ENCODE results near the gene ANKRD9.

The ANKRD9 gene

DNA sequence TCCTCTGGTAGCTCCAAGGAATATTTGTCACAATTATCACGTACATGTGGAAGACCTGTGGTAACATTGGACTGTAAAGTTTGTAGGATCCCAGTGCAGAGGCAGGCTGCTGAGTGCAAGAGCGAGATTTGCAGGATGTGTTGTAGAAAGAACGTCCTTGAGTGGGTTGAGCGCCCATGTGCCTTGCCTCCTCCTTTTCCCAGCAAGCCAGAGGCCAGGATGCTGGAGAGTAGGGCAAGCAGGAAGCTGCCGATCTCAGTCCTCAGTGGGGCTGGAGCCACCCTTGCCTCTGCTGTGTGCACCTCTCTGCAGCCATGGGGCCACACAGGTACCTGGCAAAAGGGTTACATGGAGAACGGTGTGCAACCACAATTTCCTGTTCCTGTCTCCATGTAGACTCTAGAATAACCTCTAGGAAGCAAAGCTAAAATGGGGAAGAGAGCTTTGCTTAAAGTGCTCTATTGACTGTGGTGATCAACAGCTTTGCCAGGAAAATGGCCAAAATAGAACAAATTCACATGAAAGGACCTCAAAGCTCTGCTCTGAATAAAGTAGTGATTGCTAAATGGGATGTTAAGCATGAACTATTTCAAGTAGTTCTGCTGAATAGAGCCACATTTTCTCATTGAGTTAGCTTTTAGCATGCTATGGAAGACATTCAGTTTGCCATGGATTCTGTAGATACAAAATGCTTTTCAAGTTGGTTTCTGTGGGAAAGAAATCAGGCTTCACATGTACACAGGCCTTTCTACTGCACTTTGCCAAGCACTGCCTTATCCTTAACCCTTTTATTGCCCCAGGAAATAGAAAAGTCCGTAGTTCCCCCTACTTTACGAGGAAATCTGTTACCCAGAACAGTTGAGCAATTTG lies 37.4 kb downstream of the ANKRD9 start:
- DNase-seq, result no peak

DNA sequence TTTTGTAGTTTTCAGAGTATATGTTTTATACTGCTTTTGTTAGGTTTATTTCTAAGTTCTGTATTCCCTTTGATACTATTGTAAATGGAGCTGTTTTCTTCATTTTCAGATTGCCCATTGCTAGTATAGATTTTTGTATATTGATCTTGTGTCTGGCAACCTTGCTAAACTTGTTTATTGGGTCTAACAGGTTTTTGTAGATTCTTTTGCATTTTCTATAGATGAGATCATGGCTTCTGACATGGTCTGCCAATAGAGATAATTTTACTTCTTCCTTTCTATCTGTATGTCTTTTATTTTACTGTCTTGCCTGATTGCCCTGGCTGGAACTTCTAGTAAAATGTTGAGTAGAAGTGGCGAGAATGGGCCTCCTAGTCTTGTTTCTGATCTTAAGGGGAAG lies 40.3 kb downstream of the ANKRD9 start:
- DNase-seq, result no peak

DNA sequence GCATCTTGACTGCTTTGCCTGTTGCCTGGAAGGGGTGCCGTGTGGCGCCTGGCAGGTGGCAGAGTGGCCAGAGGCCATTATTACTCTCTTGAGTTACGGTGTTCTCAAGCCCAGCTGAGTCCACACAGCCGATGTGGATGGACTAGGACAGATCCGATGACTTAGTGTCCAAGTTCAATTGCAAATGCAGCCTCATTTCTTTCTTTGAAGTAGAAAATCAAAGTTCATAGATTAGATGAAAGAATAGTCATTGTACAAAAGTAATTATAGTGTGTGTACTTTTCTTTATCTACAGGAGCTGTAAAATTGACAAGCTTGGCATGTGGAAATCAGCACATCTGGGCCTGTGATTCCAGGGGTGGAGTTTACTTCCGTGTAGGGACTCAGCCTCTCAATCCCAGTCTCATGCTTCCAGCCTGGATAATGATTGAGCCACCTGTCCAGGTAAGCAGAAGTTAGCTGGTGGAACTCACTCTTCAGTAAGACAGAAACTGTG lies 44.7 kb downstream of the ANKRD9 start:
- no peak for DNase-seq

DNA sequence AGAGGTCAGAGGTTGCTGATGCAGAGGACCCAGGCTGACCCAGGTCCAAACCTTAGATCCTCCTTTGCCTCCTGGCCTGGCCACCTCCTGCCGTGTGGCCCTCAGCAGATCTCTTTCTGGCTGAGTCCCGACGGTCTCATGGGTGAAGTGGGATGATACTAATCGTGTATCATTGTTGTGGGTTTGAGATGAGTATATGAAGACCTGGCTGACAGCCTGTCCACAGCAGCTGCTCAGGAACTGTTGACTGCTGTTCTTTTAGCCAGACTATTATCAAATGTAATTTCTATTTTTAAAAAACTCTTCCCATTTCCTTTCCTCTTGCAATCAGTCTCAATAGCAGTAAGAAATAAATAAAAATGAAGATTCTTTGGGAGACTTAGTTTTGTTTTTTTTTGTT lies 45.6 kb downstream of the ANKRD9 start:
- no peak for DNase-seq

DNA sequence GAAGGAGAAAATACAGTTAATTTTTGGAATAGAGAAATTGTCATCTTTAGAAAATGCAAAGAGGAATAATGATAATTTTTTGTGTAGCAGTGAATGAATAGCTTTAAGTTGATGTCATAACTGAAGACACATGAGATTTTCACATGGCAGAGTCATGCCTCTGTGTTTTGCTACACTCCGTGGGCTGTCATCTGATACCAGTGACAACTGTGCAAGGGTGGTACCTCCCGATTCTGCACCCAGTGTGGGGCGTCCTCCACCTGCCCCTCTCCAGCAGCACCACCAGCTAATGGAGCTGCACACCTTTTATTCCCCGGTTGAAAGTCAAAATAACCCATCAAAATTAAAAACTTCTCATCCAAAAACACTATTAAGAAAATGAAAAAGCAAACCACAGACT lies 47.2 kb downstream of the ANKRD9 start:
- no peak for DNase-seq

DNA sequence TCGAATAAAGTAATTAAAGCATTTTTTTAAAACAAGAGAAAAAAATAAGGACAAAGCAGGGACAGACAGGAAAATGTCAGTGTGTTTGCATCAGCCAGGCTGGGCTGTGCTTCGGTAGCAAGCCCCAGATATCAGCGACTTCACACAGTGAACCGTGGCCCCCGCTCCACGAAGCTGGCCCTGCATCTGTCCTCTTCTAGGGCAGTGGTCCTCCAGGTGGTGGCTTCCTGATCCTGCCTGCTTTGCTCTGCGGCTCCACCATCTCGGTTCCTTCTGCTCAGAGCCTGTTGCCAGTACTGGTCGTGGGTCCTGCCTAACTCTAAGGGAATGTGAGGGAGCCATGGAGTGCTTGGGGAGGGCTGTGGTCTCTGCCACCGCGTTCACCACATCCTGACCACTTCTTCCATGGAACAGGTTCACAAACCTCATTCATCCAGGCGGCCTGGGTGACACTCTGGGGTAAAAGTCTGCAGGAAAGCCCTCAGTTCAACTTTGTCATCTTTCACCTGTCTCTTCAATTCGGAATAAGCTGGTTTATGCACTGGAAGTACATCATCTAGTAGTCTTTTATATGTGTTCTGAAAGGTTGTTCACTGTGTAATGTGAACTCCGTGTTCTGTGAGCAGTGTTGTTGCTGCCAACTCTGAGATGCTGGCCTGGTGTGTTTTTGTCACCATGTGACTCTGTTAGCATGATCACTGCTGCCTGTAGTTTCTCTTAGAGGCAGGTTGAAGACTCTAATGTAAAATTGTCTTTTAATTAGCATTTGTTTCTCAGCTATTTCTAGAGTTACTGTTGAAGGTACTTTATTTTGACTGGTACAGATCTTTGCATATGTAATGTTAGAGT lies 47.9 kb downstream of the ANKRD9 start:
- no peak for DNase-seq

DNA sequence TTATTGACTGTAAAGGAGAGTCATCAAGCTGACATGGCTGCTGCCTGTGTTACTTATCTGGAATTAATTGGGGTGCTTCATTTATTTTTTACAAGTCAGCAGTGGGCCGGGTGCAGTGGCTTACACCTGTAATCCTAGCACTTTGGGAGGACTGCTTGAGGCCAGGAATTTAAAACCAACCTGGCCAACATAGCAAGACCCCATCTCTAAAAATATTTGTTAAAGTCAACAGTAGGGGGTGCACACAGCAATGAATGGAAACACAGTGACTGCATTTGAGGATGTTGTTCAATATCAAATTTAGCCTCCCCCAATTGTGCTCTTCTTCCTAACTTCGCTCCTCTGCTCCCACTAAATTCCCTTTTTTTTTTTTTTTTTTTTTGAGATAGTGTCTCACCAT lies 52.1 kb downstream of the ANKRD9 start:
- DNase-seq, result no peak

DNA sequence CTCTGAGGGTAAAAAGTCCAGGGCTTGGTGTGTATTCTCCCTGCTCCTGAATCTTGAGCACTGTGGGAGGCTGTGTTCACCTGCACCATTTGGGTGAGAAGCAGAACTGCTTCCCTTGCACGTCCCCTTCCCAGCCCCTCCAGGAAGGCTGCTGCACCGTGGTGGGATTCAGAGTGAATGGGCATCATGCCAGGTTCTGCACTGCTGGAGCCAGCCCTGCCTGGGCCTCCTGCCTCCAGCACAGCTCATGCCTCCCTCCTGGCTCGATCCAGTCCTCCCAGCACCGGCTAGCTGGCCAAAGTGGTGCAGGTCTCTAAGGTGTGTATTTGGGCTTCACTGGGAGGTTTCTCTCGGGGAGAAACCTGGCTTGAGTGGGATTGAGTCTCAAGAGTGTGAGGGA lies 54.9 kb downstream of the ANKRD9 start:
- no peak for DNase-seq

DNA sequence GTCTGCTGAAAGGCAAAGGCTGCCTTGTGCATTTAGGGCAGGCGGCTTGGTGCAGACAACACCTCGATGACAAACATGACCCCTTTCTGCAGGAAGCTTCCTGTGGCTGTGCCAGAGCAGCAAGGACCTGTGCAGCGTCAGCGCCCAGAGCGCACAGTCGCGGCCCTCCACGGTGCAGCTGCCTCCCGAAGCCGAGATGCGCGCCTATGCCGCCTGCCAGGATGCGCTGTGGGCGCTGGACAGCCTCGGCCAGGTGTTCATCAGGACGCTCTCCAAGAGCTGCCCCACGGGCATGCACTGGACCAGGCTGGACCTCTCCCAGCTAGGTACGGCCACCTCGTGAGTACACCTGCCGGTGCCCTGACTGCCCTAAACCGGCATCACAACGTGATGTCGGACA lies 57.3 kb downstream of the ANKRD9 start:
- DNase-seq, result no peak
